ENCODE results near the gene PTPRE.

PTPRE gene

GRCh38 chr10:127911218-127911866, 4.4 kb downstream of the PTPRE start:
- no peaks in the 10 kb centered on the region for H3K27me3 ChIP-seq (ENCODE audit: control insufficient read depth, insufficient read depth, low read length)
- no peak overlapping the region for H3K4me3 ChIP-seq (ENCODE audit: low read length)
- no peaks in the 10 kb centered on the region for H3K9me3 ChIP-seq (replicated peaks; ENCODE audit: low read length)
- H3K4me2 ChIP-seq (ENCODE audit: low read length): no peak overlapping the region
- no peaks in the 10 kb centered on the region for H3K36me3 ChIP-seq (ENCODE audit: insufficient read depth, low read length)
- H3K9ac ChIP-seq (ENCODE audit: low read depth, low read length): no peak overlapping the region
- H3K4me1 ChIP-seq (ENCODE audit: control insufficient read depth, insufficient read depth, low read length): peaks cover 44% of the 10 kb centered on the region

- H3K4me2 ChIP-seq (ENCODE audit: low read length): no peak overlapping the region
- H3K4me3 ChIP-seq (ENCODE audit: low read length): no peak overlapping the region
- peaks cover 44% of the 10 kb centered on the region for H3K4me1 ChIP-seq (ENCODE audit: control insufficient read depth, insufficient read depth, low read length)
- H3K36me3 ChIP-seq (ENCODE audit: insufficient read depth, low read length): no peaks in the 10 kb centered on the region
- no peaks in the 10 kb centered on the region for H3K27me3 ChIP-seq (ENCODE audit: control insufficient read depth, insufficient read depth, low read length)
- H3K9me3 ChIP-seq (replicated peaks; ENCODE audit: low read length): no peaks in the 10 kb centered on the region
- H3K9ac ChIP-seq (ENCODE audit: low read depth, low read length): no peak overlapping the region
These were observed 5.0 kb downstream of the PTPRE start for GRCh38 chr10:127911867-127912257.

- Histone ChIP-seq H3K9me3 (replicated peaks; ENCODE audit: low read length) (no peaks in the 10 kb centered on the region), H3K4me3 (ENCODE audit: low read length) (no peak overlapping the region), H3K27me3 (ENCODE audit: control insufficient read depth, insufficient read depth, low read length) (no peaks in the 10 kb centered on the region), H3K4me1 (ENCODE audit: control insufficient read depth, insufficient read depth, low read length) (peaks cover 40% of the 10 kb centered on the region), H3K4me2 (ENCODE audit: low read length) (no peak overlapping the region), H3K9ac (ENCODE audit: low read depth, low read length) (no peak overlapping the region), H3K36me3 (ENCODE audit: insufficient read depth, low read length) (no peaks in the 10 kb centered on the region)
These were observed 5.9 kb downstream of the PTPRE start for GRCh38 chr10:127912607-127913367.

- Histone ChIP-seq H3K4me1 (ENCODE audit: control insufficient read depth, insufficient read depth, low read length) (peaks cover 39% of the 10 kb centered on the region), H3K27me3 (ENCODE audit: control insufficient read depth, insufficient read depth, low read length) (no peaks in the 10 kb centered on the region), H3K9me3 (replicated peaks; ENCODE audit: low read length) (no peaks in the 10 kb centered on the region), H3K4me3 (ENCODE audit: low read length) (no peak overlapping the region), H3K36me3 (ENCODE audit: insufficient read depth, low read length) (no peaks in the 10 kb centered on the region), H3K4me2 (ENCODE audit: low read length) (no peak overlapping the region), H3K9ac (ENCODE audit: low read depth, low read length) (no peak overlapping the region)
These were observed 6.5 kb downstream of the PTPRE start for GRCh38 chr10:127913368-127913759.

GRCh38 chr10:127915324-127915723, 8.4 kb downstream of the PTPRE start:
- Histone ChIP-seq H3K4me2 (ENCODE audit: low read length) (no peak overlapping the region), H3K27me3 (ENCODE audit: control insufficient read depth, insufficient read depth, low read length) (no peaks in the 10 kb centered on the region), H3K4me1 (ENCODE audit: control insufficient read depth, insufficient read depth, low read length) (peaks cover 39% of the 10 kb centered on the region), H3K36me3 (ENCODE audit: insufficient read depth, low read length) (no peaks in the 10 kb centered on the region), H3K9me3 (replicated peaks; ENCODE audit: low read length) (no peaks in the 10 kb centered on the region), H3K4me3 (ENCODE audit: low read length) (no peak overlapping the region), H3K9ac (ENCODE audit: low read depth, low read length) (no peak overlapping the region)

GRCh38 chr10:127916826-127917225, 9.9 kb downstream of the PTPRE start:
- no peaks in the 10 kb centered on the region for H3K9me3 ChIP-seq (replicated peaks; ENCODE audit: low read length)
- peaks cover 46% of the 10 kb centered on the region for H3K4me1 ChIP-seq (ENCODE audit: control insufficient read depth, insufficient read depth, low read length)
- H3K36me3 ChIP-seq (ENCODE audit: insufficient read depth, low read length): no peaks in the 10 kb centered on the region
- H3K27me3 ChIP-seq (ENCODE audit: control insufficient read depth, insufficient read depth, low read length): no peaks in the 10 kb centered on the region
- H3K4me3 ChIP-seq (ENCODE audit: low read length): no peak overlapping the region
- no peak overlapping the region for H3K9ac ChIP-seq (ENCODE audit: low read depth, low read length)
- no peak overlapping the region for H3K4me2 ChIP-seq (ENCODE audit: low read length)

- Histone ChIP-seq H3K9me3 (replicated peaks; ENCODE audit: low read length) (no peaks in the 10 kb centered on the region), H3K4me2 (ENCODE audit: low read length) (peak overlapping the region; percentile 6), H3K4me3 (ENCODE audit: low read length) (no peak overlapping the region), H3K36me3 (ENCODE audit: insufficient read depth, low read length) (no peaks in the 10 kb centered on the region), H3K9ac (ENCODE audit: low read depth, low read length) (no peak overlapping the region), H3K4me1 (ENCODE audit: control insufficient read depth, insufficient read depth, low read length) (peaks cover 56% of the 10 kb centered on the region), H3K27me3 (ENCODE audit: control insufficient read depth, insufficient read depth, low read length) (no peaks in the 10 kb centered on the region)
These were observed 11.7 kb downstream of the PTPRE start for GRCh38 chr10:127918572-127918971.

GRCh38 chr10:127919418-127920271, 12.7 kb downstream of the PTPRE start:
- Histone ChIP-seq H3K4me1 (ENCODE audit: control insufficient read depth, insufficient read depth, low read length) (peaks cover 59% of the 10 kb centered on the region), H3K4me2 (ENCODE audit: low read length) (peak overlapping the region; percentile 22), H3K36me3 (ENCODE audit: insufficient read depth, low read length) (no peaks in the 10 kb centered on the region), H3K4me3 (ENCODE audit: low read length) (peak overlapping the region; percentile 9), H3K9ac (ENCODE audit: low read depth, low read length) (no peak overlapping the region), H3K9me3 (replicated peaks; ENCODE audit: low read length) (no peaks in the 10 kb centered on the region), H3K27me3 (ENCODE audit: control insufficient read depth, insufficient read depth, low read length) (no peaks in the 10 kb centered on the region)

GRCh38 chr10:127920306-127921074, 13.6 kb downstream of the PTPRE start:
- Histone ChIP-seq H3K4me2 (ENCODE audit: low read length) (peak overlapping the region; percentile 22), H3K4me1 (ENCODE audit: control insufficient read depth, insufficient read depth, low read length) (peaks cover 59% of the 10 kb centered on the region), H3K4me3 (ENCODE audit: low read length) (no peak overlapping the region), H3K9ac (ENCODE audit: low read depth, low read length) (no peak overlapping the region), H3K36me3 (ENCODE audit: insufficient read depth, low read length) (no peaks in the 10 kb centered on the region), H3K9me3 (replicated peaks; ENCODE audit: low read length) (no peaks in the 10 kb centered on the region), H3K27me3 (ENCODE audit: control insufficient read depth, insufficient read depth, low read length) (no peaks in the 10 kb centered on the region)

GRCh38 chr10:127921075-127921752, 14.3 kb downstream of the PTPRE start:
- Histone ChIP-seq H3K9me3 (replicated peaks; ENCODE audit: low read length) (no peaks in the 10 kb centered on the region), H3K36me3 (ENCODE audit: insufficient read depth, low read length) (no peaks in the 10 kb centered on the region), H3K9ac (ENCODE audit: low read depth, low read length) (no peak overlapping the region), H3K27me3 (ENCODE audit: control insufficient read depth, insufficient read depth, low read length) (no peaks in the 10 kb centered on the region), H3K4me2 (ENCODE audit: low read length) (no peak overlapping the region), H3K4me1 (ENCODE audit: control insufficient read depth, insufficient read depth, low read length) (peaks cover 59% of the 10 kb centered on the region), H3K4me3 (ENCODE audit: low read length) (no peak overlapping the region)

Measured in skeletal muscle satellite cell (primary cell).